GM18508 (cell line): ENCODE data around the gene SLC46A2.

ENCODE experiments used
- ATAC-seq: cut with Tn5 transposase; IDR thresholded peaks from one replicate; pipeline ENCODE4 v1.9.1; 2021; ENCODE audit warnings: moderate number of reproducible peaks; ENCODE audit not compliant: insufficient read depth, unreplicated experiment

SLC46A2 gene

GRCh38 chr9:112839331-112839730 lies 51.3 kb downstream of the SLC46A2 start:
- ATAC-seq, result no peak

GRCh38 chr9:112838342-112838741 lies 52.3 kb downstream of the SLC46A2 start:
- ATAC-seq, result no peak

- ATAC-seq, result no peak
These were observed 54.3 kb downstream of the SLC46A2 start for GRCh38 chr9:112836394-112836793.

- no peak for ATAC-seq
These were observed 57.6 kb downstream of the SLC46A2 start for GRCh38 chr9:112833081-112833480.

- ATAC-seq, result no peak
These were observed 58.7 kb downstream of the SLC46A2 start for GRCh38 chr9:112831969-112832368.

GRCh38 chr9:112831281-112831851 lies 59.3 kb downstream of the SLC46A2 start:
- ATAC-seq, result no peak
